GM18505 (cell line): ENCODE results near the gene OPA3.

Experiments used
- ATAC-seq: cut with Tn5 transposase; IDR thresholded peaks from one replicate; pipeline ENCODE4 v1.9.1; 2021; ENCODE audit not compliant: unreplicated experiment
- POLR2A ChIP-seq: IDR thresholded peaks from 4 replicates; pipeline ENCODE4 v1.6.1; 2011; ENCODE audit warnings: borderline replicate concordance; ENCODE audit not compliant: insufficient read depth, insufficient read length; ENCODE audit errors: extremely low read depth

The OPA3 gene

DNA sequence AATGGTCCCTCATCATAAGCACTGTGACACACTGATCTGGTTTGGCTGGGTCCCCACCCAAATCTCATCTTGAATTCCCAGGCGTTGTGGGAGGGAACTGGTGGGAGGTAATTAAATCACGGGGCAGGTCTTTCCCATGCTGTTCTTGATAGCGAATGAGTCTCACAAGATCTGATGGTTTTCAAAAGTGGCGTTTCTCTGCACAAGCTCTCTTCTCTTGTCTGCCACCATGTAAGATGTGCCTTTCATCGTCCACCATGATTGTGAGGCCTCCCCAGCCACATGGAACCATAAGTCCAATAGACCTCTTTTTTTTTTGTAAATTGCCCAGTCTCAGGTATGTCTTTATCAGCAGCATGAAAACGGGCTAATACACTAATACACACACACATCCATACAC, 24.3 kb upstream of the OPA3 start:
- ATAC-seq, result no peak
- no peak for TF ChIP-seq POLR2A

GRCh38 chr19:45607071-45608029, 22.7 kb upstream of the OPA3 start:
- no peak for ATAC-seq
- TF ChIP-seq POLR2A, result no peak

DNA sequence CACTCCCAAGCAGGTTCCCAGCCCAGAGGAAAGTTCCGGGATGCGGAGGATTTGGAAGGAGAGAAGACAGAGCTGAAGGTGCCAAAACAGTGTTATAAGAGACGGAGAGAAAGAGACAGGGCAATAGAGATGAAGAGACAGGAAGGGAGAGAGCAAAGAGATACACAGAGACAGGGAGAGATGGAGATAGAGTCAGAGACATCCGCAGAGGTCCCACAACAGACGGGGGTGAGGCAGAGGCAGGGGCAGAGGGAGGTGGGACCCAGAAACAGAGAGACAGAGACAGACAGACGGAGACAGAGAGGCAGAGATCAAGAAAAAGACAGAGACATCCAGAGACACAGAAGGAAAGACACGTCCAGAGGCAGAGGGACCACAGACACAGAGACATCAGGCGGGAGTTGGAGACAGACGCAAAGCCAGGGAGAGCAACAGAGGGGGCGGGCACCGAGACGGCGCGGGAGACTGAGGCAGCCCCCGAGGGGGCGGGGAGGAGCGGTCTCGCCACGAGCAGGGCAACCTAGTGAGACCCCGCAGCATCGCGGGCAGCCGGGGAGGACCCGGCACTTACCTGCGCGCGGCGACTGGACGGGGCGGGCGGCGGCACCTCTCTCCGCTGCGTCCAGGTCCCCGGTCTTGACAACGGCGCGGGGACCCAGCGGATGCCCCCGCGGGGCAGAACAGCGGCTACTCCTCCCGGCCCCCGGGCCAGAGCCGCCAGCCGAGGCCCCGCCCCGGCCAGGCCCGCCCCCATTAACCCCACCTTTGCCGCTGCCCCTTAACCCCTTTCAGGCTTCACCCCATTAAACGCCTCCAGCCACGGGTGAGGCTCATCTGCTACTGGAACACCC, 17.1 kb upstream of the OPA3 start, which contains the start of gene GPR4:
TSS of gene GPR4 (minus strand) at position 689 of the 851 bp plus-strand sequence. CDS start 10,346 bp downstream, outside the sequence.
- no peak for ATAC-seq
- TF ChIP-seq POLR2A, result no peak

GRCh38 chr19:45601115-45601514, 16.5 kb upstream of the OPA3 start:
- no peak for ATAC-seq

GRCh38 chr19:45600340-45600885, 15.8 kb upstream of the OPA3 start:
- TF ChIP-seq POLR2A, result no peak
- ATAC-seq, result no peak

More at GRCh38 chr19:45601115-45601514, 16.5 kb upstream of the OPA3 start:
- no peak for TF ChIP-seq POLR2A

- TF ChIP-seq POLR2A, result no peak
- no peak for ATAC-seq
Measured at GRCh38 chr19:45599286-45599685, 14.7 kb upstream of the OPA3 start.

DNA sequence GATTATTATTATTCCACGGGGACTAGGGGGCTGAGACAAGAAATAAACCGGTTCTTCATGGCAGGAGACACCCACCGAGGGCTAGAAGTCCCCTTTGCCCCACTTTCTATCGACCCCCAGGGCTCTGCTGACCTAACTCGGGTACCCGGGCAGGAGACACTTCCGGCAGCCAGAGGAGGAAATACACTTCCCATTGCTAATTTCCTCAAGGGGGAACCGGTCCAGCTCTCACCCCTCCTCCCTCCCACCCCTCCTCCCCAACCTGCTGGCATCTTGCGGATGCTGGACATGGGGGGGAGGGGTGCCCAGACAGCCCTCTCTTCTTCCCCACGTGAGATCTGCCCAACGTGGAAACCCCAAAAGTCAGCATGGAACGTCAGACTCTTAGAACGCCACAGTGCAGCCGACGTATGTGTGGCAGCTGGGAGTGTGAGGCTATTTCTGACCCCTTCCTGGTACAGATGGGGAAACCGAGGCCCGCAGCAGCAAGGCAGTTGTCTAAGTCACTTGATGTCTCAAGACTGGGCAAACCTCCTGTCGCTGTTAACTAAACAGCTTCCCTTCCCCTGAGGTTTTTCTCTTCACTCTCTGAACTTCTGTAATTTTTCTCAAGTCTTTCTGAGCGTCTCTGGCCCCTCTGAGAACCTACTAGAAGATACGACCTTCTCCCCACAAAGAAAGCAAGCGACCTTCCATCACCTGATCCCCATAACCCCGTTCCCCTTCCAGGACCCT, 13.8 kb upstream of the OPA3 start:
- ATAC-seq, result no peak
- TF ChIP-seq POLR2A, result no peak

- ATAC-seq, result no peak
- TF ChIP-seq POLR2A, result no peak
Measured at GRCh38 chr19:45597425-45598111, 13.0 kb upstream of the OPA3 start.

GRCh38 chr19:45595814-45596213, 11.2 kb upstream of the OPA3 start:
- no peak for ATAC-seq
- TF ChIP-seq POLR2A, result no peak

- TF ChIP-seq POLR2A, result no peak
- no peak for ATAC-seq
Measured at GRCh38 chr19:45593520-45593919, 8.9 kb upstream of the OPA3 start.

GRCh38 chr19:45592366-45592765, 7.8 kb upstream of the OPA3 start:
- TF ChIP-seq POLR2A, result no peak
- ATAC-seq, result no peak

GRCh38 chr19:45591638-45592005, 7.0 kb upstream of the OPA3 start:
- TF ChIP-seq POLR2A, result no peak
- no peak for ATAC-seq
